Measurements from ENCODE around the gene CCSER1. TPM values are rescaled to one million over a fixed set of nuclear protein-coding genes. Genes with fewer than 3 reads are reported as not detected.

The CCSER1 gene
- total and polyA plus RNA-seq, 4 donors = 3.5 to 66.1 (median 14.5) TPM

DNA sequence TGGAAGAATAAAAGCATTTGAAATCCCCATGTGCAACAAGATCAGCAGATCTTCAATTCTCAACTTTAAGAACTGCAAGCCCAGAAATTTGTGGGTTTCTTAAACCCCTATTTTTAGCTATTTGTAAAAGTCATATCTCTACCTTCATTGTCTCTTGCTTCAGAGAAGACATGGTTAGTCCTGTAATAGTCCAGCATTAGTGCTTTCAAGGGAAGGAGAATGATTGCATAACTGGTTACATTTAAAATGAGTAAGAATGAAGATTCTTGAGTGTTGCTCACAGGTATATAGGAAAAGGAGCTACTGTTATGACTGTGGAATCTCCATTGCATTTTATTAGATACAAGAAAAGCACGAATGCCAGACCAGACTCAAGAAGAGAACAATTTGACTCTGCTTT is 84.0 kb downstream of the CCSER1 start:
- DNase-seq (ENCODE audit: low read depth in 4 of 6, low spot score in 6 of 6) = no peak
- WGBS (ENCODE audit: insufficient coverage) = no CpG with 5 or more reads among the region's 1 CpG
- H3K4me1 ChIP-seq (ENCODE audit: control insufficient read depth, insufficient read depth, low read length) = no peaks in the 10 kb centered on the region

DNA sequence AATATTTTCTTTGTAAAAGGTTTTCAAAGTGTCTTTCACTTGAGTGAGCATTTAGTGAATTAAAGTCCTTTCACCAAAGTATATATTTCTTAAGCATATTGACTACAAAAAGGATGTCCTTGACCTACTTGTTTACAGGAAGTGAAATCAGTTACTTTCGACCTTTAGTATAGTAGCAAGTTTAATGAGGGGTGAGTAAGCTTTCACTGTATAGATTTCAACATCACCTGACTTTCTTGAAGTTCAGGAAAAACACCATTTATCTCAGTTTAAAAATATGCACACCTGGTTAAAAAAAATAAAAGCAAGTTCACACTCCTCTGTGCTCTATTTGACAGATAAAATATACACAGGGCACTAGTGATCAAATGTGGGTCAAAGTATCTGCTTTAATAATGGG is 88.1 kb downstream of the CCSER1 start:
- H3K27ac ChIP-seq (ENCODE audit: low read depth, low read length) = no peak overlapping the region
- no peaks in the 10 kb centered on the region for H3K27me3 ChIP-seq (ENCODE audit: control insufficient read depth, insufficient read depth, low read length)
- WGBS (ENCODE audit: insufficient coverage) = no CpG with 5 or more reads among the region's 1 CpG
- H3K36me3 ChIP-seq (ENCODE audit: control insufficient read depth, insufficient read depth, low read length) = no peaks in the 10 kb centered on the region
- DNase-seq (ENCODE audit: low read depth in 4 of 6, low spot score in 6 of 6) = no peak
- H3K4me1 ChIP-seq (ENCODE audit: control insufficient read depth, insufficient read depth, low read length) = no peaks in the 10 kb centered on the region
- H3K4me3 ChIP-seq (ENCODE audit: low read depth, low read length) = no peak overlapping the region
- no peaks in the 10 kb centered on the region for H3K9me3 ChIP-seq (ENCODE audit: control insufficient read depth, insufficient read depth, low read length)

More for the DNA sequence above, 84.0 kb downstream of the CCSER1 start:
- no peak overlapping the region for H3K27ac ChIP-seq (ENCODE audit: low read depth, low read length)
- no peaks in the 10 kb centered on the region for H3K9me3 ChIP-seq (ENCODE audit: control insufficient read depth, insufficient read depth, low read length)
- no peaks in the 10 kb centered on the region for H3K36me3 ChIP-seq (ENCODE audit: control insufficient read depth, insufficient read depth, low read length)
- H3K27me3 ChIP-seq (ENCODE audit: control insufficient read depth, insufficient read depth, low read length) = no peaks in the 10 kb centered on the region
- no peak overlapping the region for H3K4me3 ChIP-seq (ENCODE audit: low read depth, low read length)

DNA sequence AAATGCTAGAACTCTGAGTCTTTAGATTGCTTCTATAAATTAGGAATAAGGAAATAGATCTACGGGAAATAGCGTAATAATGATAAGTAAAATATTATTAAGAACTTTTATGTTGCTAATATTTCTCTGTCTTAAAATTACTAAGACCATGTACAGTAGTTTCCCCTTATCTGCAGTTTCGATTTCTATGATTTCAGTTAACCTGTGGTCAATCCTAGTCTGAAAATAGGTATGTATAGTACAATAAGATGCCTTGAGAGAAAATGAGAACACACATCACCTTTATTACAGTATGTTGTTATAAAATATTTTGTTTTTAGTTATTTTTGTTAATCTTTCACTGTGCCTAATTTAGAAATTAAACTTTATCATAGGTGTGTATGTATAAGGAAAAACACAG is 92.6 kb downstream of the CCSER1 start:
- WGBS (ENCODE audit: insufficient coverage) = no CpG with 5 or more reads among the region's 3 CpGs
- Histone ChIP-seq H3K4me3 (ENCODE audit: low read depth, low read length) (no peak overlapping the region), H3K9me3 (ENCODE audit: control insufficient read depth, insufficient read depth, low read length) (no peaks in the 10 kb centered on the region)

DNA sequence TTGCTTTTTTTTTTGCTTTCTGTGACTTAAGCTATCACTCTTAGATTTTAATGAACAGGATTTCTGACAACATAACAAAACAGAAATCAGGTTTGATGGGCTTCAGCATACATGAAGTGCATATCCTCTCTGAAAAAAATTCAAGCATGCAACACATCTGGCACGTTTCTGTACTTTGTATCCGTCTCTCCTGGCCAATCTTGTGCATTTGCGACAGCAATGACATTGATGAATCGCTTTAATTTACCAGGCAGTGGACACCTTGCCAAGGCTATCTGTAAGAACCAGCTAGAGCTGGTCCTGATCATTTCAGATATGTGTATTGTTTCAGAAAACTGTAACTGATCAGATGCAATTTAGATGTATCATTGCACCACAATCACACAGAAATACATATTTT is 93.3 kb downstream of the CCSER1 start:
- no peaks in the 10 kb centered on the region for H3K9me3 ChIP-seq (ENCODE audit: control insufficient read depth, insufficient read depth, low read length)
- H3K4me1 ChIP-seq (ENCODE audit: control insufficient read depth, insufficient read depth, low read length) = no peaks in the 10 kb centered on the region
- no peaks in the 10 kb centered on the region for H3K27me3 ChIP-seq (ENCODE audit: control insufficient read depth, insufficient read depth, low read length)
- H3K36me3 ChIP-seq (ENCODE audit: control insufficient read depth, insufficient read depth, low read length) = no peaks in the 10 kb centered on the region
- 63% methylated on average over 4 of the region's 4 CpGs for WGBS (ENCODE audit: insufficient coverage)
- DNase-seq (ENCODE audit: low read depth in 4 of 6, low spot score in 6 of 6) = peak in 1 of 6 donors; percentile 75
- H3K27ac ChIP-seq (ENCODE audit: low read depth, low read length) = no peak overlapping the region
- H3K4me3 ChIP-seq (ENCODE audit: low read depth, low read length) = no peak overlapping the region

More for the DNA sequence above, 92.6 kb downstream of the CCSER1 start:
- no peaks in the 10 kb centered on the region for H3K27me3 ChIP-seq (ENCODE audit: control insufficient read depth, insufficient read depth, low read length)
- no peaks in the 10 kb centered on the region for H3K36me3 ChIP-seq (ENCODE audit: control insufficient read depth, insufficient read depth, low read length)
- no peak overlapping the region for H3K27ac ChIP-seq (ENCODE audit: low read depth, low read length)
- DNase-seq (ENCODE audit: low read depth in 4 of 6, low spot score in 6 of 6) = no peak
- H3K4me1 ChIP-seq (ENCODE audit: control insufficient read depth, insufficient read depth, low read length) = no peaks in the 10 kb centered on the region

DNA sequence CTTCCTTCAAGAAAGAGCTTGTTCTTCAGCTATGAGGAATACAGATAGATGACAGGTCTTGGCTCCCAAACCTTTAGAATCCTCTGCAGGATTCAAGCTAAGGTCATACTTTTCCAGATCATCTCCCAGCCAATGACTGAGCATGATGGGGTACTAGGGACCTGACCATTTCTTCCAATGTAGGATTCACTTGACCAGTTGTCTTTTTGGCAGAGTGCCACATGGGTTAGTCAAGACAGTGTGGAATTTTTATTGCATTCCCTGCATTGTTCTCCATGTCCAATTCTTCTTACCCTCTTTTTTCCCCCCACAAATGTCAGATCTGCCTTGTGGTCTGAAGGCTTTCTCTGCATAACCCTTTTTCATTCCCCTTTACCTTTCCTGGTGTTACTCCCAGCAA is 99.5 kb downstream of the CCSER1 start:
- Histone ChIP-seq H3K27ac (ENCODE audit: low read depth, low read length) (no peak overlapping the region), H3K27me3 (ENCODE audit: control insufficient read depth, insufficient read depth, low read length) (no peaks in the 10 kb centered on the region), H3K36me3 (ENCODE audit: control insufficient read depth, insufficient read depth, low read length) (no peaks in the 10 kb centered on the region), H3K4me3 (ENCODE audit: low read depth, low read length) (no peak overlapping the region), H3K9me3 (ENCODE audit: control insufficient read depth, insufficient read depth, low read length) (no peaks in the 10 kb centered on the region), H3K4me1 (ENCODE audit: control insufficient read depth, insufficient read depth, low read length) (no peaks in the 10 kb centered on the region)
- DNase-seq (ENCODE audit: low read depth in 4 of 6, low spot score in 6 of 6) = no peak

DNA sequence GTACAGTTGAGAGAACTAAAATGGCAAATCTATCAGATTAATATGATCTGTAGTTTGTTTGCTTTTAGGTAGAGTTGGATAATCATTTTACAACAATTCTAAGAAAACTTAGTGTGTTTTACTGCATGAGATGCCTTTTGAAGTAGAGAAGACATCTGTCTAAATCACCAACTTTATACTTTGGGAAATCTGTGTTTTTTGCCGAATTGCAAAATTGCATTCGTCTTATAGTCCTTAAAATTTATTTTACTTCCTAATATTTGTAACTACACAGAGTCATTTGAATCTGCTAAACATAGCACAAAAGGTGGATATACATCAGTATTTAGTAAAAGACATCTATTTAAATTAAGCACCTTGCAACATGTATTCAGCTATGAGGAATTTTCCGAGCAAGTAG is 100.0 kb downstream of the CCSER1 start:
- Histone ChIP-seq H3K27ac (ENCODE audit: low read depth, low read length) (no peak overlapping the region), H3K36me3 (ENCODE audit: control insufficient read depth, insufficient read depth, low read length) (no peaks in the 10 kb centered on the region), H3K27me3 (ENCODE audit: control insufficient read depth, insufficient read depth, low read length) (no peaks in the 10 kb centered on the region), H3K4me3 (ENCODE audit: low read depth, low read length) (no peak overlapping the region), H3K4me1 (ENCODE audit: control insufficient read depth, insufficient read depth, low read length) (no peaks in the 10 kb centered on the region), H3K9me3 (ENCODE audit: control insufficient read depth, insufficient read depth, low read length) (no peaks in the 10 kb centered on the region)
- WGBS (ENCODE audit: insufficient coverage) = 100% methylated on average over 1 of the region's 3 CpGs
- DNase-seq (ENCODE audit: low read depth in 4 of 6, low spot score in 6 of 6) = no peak

DNA sequence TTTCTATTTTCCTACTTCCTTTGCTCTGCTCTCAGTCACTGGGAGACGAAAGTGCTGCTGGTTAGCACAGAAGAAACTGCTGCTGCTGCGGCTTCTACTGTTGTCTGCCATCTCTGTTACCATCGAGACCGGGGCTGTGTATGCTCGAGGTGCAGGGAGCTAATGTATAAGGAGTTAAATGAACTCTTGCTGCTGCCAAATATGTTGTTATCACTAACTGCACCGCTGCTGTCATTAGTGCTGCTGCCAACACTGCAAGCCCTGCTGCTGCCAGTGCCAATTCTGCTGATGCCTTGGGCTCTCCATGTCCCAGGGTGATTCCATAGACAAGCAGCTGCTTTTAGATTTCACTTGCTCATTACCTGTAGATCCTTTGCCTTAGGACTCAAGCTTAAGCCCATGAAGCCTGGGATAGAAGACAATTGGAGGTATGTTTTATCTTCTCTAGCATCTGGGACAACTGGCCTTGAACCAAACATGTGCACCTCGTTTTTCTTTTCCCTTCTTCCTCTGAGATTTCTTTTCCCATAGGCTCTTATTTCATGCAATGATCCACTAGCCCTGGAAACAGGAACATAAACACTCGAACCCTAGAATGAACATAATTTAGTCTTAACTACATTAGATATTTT is 107.8 kb downstream of the CCSER1 start:
- Histone ChIP-seq H3K27me3 (ENCODE audit: control insufficient read depth, insufficient read depth, low read length) (no peaks in the 10 kb centered on the region), H3K4me3 (ENCODE audit: low read depth, low read length) (no peak overlapping the region), H3K36me3 (ENCODE audit: control insufficient read depth, insufficient read depth, low read length) (no peaks in the 10 kb centered on the region), H3K9me3 (ENCODE audit: control insufficient read depth, insufficient read depth, low read length) (no peaks in the 10 kb centered on the region), H3K27ac (ENCODE audit: low read depth, low read length) (no peak overlapping the region), H3K4me1 (ENCODE audit: control insufficient read depth, insufficient read depth, low read length) (no peaks in the 10 kb centered on the region)
- DNase-seq (ENCODE audit: low read depth in 4 of 6, low spot score in 6 of 6) = peak in 4 of 6 donors; percentile 7 to 91 (median 35)
- 75% methylated on average over 6 of the region's 8 CpGs for WGBS (ENCODE audit: insufficient coverage)

DNA sequence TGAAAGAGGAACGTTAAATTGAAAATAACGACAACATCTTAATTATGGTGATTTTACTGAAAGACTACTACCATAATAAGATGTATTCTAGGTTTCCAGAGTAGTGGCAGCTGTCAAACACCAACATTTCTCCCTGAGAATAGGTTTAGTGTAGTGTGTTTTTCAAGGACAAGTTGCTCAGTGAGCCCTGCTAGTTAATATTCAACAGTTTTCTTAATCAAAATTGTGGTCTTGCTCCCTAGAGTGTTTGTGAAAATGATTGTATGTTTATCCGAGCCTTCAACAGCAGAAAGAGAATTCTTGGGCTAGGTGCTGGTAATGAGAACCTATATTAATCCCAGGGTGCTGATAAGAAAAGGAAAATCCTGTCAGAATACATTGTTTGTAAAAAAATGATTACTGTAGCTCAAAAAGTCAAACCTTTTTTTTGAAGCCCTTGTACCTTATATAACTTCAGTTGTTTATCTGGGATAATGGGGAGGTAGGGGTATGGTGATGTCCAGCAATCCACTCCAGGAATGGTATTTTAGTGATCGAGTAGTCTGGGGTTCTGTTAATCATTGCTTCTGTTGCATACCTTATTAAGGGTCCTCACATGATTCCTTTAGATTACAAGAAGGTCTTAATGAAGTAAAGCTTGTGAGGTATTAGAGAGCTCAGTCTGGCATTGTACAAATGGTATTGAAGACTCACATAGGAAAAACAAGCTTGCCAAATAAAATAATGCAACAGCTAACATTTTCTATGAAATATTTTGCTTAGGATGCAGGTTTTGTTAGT is 110.7 kb downstream of the CCSER1 start:
- Histone ChIP-seq H3K4me3 (ENCODE audit: low read depth, low read length) (no peak overlapping the region), H3K27ac (ENCODE audit: low read depth, low read length) (no peak overlapping the region), H3K36me3 (ENCODE audit: control insufficient read depth, insufficient read depth, low read length) (no peaks in the 10 kb centered on the region), H3K27me3 (ENCODE audit: control insufficient read depth, insufficient read depth, low read length) (no peaks in the 10 kb centered on the region), H3K9me3 (ENCODE audit: control insufficient read depth, insufficient read depth, low read length) (no peaks in the 10 kb centered on the region), H3K4me1 (ENCODE audit: control insufficient read depth, insufficient read depth, low read length) (no peaks in the 10 kb centered on the region)
- 83% methylated on average over 1 of the region's 4 CpGs for whole genome bisulfite sequencing (ENCODE audit: insufficient coverage)
- peak in 1 of 6 donors; percentile 28 for DNase-seq (ENCODE audit: low read depth in 4 of 6, low spot score in 6 of 6)

DNA sequence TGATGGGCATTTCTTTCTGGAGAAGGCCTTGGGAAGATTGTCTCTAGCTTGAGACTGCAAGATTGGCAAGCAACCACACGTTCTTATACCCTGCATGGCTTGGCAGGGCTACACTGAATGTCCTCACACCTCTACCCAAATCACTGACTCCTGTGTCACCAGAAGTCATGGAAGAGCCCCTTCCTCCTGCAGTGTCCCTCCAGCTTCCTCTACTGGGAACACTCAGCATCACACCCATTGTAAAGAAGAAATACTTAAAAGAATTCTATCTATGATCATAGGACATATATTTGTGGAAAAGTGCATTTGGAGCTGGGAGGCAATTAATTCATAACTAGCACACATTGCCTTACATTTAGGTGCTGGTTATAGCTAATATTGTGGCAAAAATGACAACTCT is 113.1 kb downstream of the CCSER1 start:
- Histone ChIP-seq H3K36me3 (ENCODE audit: control insufficient read depth, insufficient read depth, low read length) (no peaks in the 10 kb centered on the region), H3K9me3 (ENCODE audit: control insufficient read depth, insufficient read depth, low read length) (no peaks in the 10 kb centered on the region), H3K4me3 (ENCODE audit: low read depth, low read length) (no peak overlapping the region), H3K27ac (ENCODE audit: low read depth, low read length) (no peak overlapping the region), H3K4me1 (ENCODE audit: control insufficient read depth, insufficient read depth, low read length) (no peaks in the 10 kb centered on the region), H3K27me3 (ENCODE audit: control insufficient read depth, insufficient read depth, low read length) (no peaks in the 10 kb centered on the region)
- no peak for DNase-seq (ENCODE audit: low read depth in 4 of 6, low spot score in 6 of 6)
- WGBS (ENCODE audit: insufficient coverage) = 80% methylated on average over 1 of the region's 1 CpG

DNA sequence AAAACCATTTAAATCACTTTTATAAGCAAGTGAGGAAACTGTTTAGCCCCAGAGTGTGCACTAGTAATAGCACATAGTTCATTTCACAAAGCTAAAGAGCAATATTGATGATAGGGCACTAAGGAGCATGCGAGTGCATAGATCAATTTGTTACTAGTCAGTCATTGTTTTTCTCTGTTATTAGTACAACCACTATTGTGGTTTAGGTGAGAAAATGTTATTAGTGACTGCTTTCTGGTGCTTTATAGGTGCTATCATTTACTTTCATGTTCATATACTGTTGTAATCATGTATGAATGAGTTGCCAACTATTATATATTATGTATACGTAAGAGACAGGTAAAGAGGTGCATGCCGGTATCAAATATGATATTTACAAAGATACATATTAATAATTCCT is 113.8 kb downstream of the CCSER1 start:
- Histone ChIP-seq H3K4me3 (ENCODE audit: low read depth, low read length) (no peak overlapping the region), H3K27me3 (ENCODE audit: control insufficient read depth, insufficient read depth, low read length) (no peaks in the 10 kb centered on the region), H3K36me3 (ENCODE audit: control insufficient read depth, insufficient read depth, low read length) (no peaks in the 10 kb centered on the region), H3K27ac (ENCODE audit: low read depth, low read length) (no peak overlapping the region), H3K9me3 (ENCODE audit: control insufficient read depth, insufficient read depth, low read length) (no peaks in the 10 kb centered on the region), H3K4me1 (ENCODE audit: control insufficient read depth, insufficient read depth, low read length) (no peaks in the 10 kb centered on the region)
- DNase-seq (ENCODE audit: low read depth in 4 of 6, low spot score in 6 of 6) = no peak
- no CpG with 5 or more reads among the region's 3 CpGs for WGBS (ENCODE audit: insufficient coverage)

Data from spinal cord (tissue), 10 donors.